Omental fat pad (tissue), 4 donors: Measurements from ENCODE around the gene SPRN. TPM values are rescaled to one million over a fixed set of nuclear protein-coding genes. Genes with fewer than 3 reads are reported as not detected.
"Not testable (repeated sequence)": the region's sequence is repeated elsewhere in the genome, so short reads cannot be mapped to it uniquely, and the experiment has no call there.

Source experiments
- ATAC-seq: fragments of 150-250 bp; one replicate; pipeline ENCODE4 v1.9.1; 2016; ENCODE audit warnings: mild to moderate bottlenecking, moderate library complexity; ENCODE audit not compliant: low FRiP score
- DNase-seq: peaks from one replicate; pipeline ENCODE4 v3.0.0-alpha.2; 2019; ENCODE audit warnings: low spot score
- CTCF ChIP-seq, 3 donors: fragments of 450-650 bp; IDR thresholded peaks; one replicate each; pipeline ENCODE4 v1.5.1; 2016 to 2017; ENCODE audit warnings: antibody characterized with exemption in 3 of 3, mild to moderate bottlenecking in 3 of 3, moderate library complexity in 2 of 3
- total RNA-seq, 4 donors: library from RNA; depleted of rRNA; stranded (reverse); fragments of >200 nt; gene quantifications; one replicate each; pipeline ENCODE4 v1.1.0, GENCODE V29; 2016

Gene SPRN
- total RNA-seq, result not detected

GRCh38 chr10:133424601-133425000, at the start of gene SPRN:
Gene SPRN (minus strand): TSS chr10:133424625. CDS start chr10:133423681, 944 bp downstream.
- not testable (repeated sequence) for ATAC-seq, DNase-seq

GRCh38 chr10:133474027-133474426, 49.6 kb upstream of the SPRN start:
- no peak for ATAC-seq
- no peak for TF ChIP-seq CTCF (IDR thresholded peaks at IDR 0.05)
- no peak for DNase-seq

- ATAC-seq (no peak), DNase-seq (no peak)
- TF ChIP-seq CTCF (IDR thresholded peaks at IDR 0.05), result no peak
Observed at GRCh38 chr10:133473270-133473669, 48.8 kb upstream of the SPRN start.

GRCh38 chr10:133471300-133472109, 47.1 kb upstream of the SPRN start:
- DNase-seq (no peak), ATAC-seq (no peak)
- TF ChIP-seq CTCF (IDR thresholded peaks at IDR 0.05), result no peak

- ATAC-seq, DNase-seq: not testable (repeated sequence)
Observed at GRCh38 chr10:133469205-133469604, 44.8 kb upstream of the SPRN start.

- no peak for ATAC-seq
- no peak for DNase-seq
- no peak for TF ChIP-seq CTCF (IDR thresholded peaks at IDR 0.05)
Observed at GRCh38 chr10:133467286-133467911, 43.0 kb upstream of the SPRN start.

GRCh38 chr10:133466683-133467275, 42.4 kb upstream of the SPRN start:
- no peak for ATAC-seq
- no peak for DNase-seq
- TF ChIP-seq CTCF (IDR thresholded peaks at IDR 0.05), result no peak
